ENCODE data around the gene C5AR2.
"Not testable (repeated sequence)": the region's sequence is repeated elsewhere in the genome, so short reads cannot be mapped to it uniquely, and the experiment has no call there.

Gene C5AR2

GRCh38 chr19:47331931-47332547 is at the start of gene C5AR2:
C5AR2 (plus strand) TSS chr19:47332175; CDS start chr19:47340800, 8,625 bp downstream.
- DNase-seq, result no peak

GRCh38 chr19:47283405-47284059 is 48.4 kb upstream of the C5AR2 start:
- no peak for DNase-seq

GRCh38 chr19:47284324-47284899 is 47.6 kb upstream of the C5AR2 start:
- DNase-seq, result no peak

- DNase-seq, result peak; percentile 70
Measured at GRCh38 chr19:47296036-47296435, 35.9 kb upstream of the C5AR2 start.

- not testable (repeated sequence) for DNase-seq
Measured at GRCh38 chr19:47300867-47301266, 31.1 kb upstream of the C5AR2 start.

GRCh38 chr19:47302249-47302648 is 29.7 kb upstream of the C5AR2 start:
- no peak for DNase-seq

- no peak for DNase-seq
Measured at GRCh38 chr19:47303966-47304365, 28.0 kb upstream of the C5AR2 start.

- DNase-seq, result peak; percentile 53
Measured at GRCh38 chr19:47305309-47305751, 26.6 kb upstream of the C5AR2 start.

- DNase-seq, result no peak
Measured at GRCh38 chr19:47306303-47306702, 25.7 kb upstream of the C5AR2 start.

GRCh38 chr19:47309038-47309437 is 22.9 kb upstream of the C5AR2 start:
- no peak for DNase-seq

GRCh38 chr19:47309608-47310007 is 22.4 kb upstream of the C5AR2 start, which contains the start of gene C5AR1:
C5AR1 (plus strand) TSS chr19:47309861; CDS start chr19:47309896, 35 bp downstream.
- no peak for DNase-seq

- no peak for DNase-seq
Measured at GRCh38 chr19:47310323-47310722, 21.7 kb upstream of the C5AR2 start.

GRCh38 chr19:47310819-47311218 is 21.2 kb upstream of the C5AR2 start:
- DNase-seq, result no peak

- DNase-seq, result no peak
Measured at GRCh38 chr19:47312366-47313006, 19.5 kb upstream of the C5AR2 start.

- no peak for DNase-seq
Measured at GRCh38 chr19:47313754-47314295, 18.1 kb upstream of the C5AR2 start.

- DNase-seq, result peak; percentile 36
Measured at GRCh38 chr19:47315125-47315821, 16.7 kb upstream of the C5AR2 start.

- DNase-seq, result no peak
Measured at GRCh38 chr19:47316513-47316912, 15.5 kb upstream of the C5AR2 start.

- DNase-seq, result no peak
Measured at GRCh38 chr19:47319923-47320871, 11.8 kb upstream of the C5AR2 start.

GRCh38 chr19:47321630-47322029 is 10.3 kb upstream of the C5AR2 start:
- DNase-seq, result no peak

GRCh38 chr19:47322058-47322457 is 9.9 kb upstream of the C5AR2 start:
- no peak for DNase-seq

- no peak for DNase-seq
Measured at GRCh38 chr19:47323409-47323808, 8.6 kb upstream of the C5AR2 start.

- DNase-seq, result no peak
Measured at GRCh38 chr19:47323872-47324271, 8.1 kb upstream of the C5AR2 start.
